GM03348 (cell line): ENCODE results near the gene LY86.
A peak's percentile ranks its signal among the peaks of the same experiment; 100 is the strongest.

Experiments used
- DNase-seq: peaks from one replicate; pipeline ENCODE4 v3.0.0; 2012; ENCODE audit warnings: low spot score

LY86 gene

DNA sequence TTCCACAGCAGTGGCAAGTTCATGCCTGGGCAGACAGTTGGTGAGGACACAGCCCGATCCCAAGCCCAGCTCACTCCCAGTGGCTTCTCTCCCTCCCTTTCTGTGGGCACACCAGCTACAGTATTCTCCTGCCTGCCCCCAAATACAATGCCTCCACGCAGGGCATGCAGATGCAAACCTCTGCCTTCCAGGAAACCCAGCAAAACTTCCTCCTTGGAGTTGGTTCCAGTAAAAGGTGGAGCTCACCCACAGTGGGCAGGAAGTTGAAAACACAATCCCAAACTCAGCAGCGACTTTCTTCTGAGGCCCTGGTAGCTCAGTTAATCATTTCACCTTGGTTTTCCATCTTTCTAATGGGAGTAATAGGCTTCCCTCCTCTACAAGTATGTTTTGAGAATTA is 93.7 kb downstream of the LY86 start:
- no peak for DNase-seq

DNA sequence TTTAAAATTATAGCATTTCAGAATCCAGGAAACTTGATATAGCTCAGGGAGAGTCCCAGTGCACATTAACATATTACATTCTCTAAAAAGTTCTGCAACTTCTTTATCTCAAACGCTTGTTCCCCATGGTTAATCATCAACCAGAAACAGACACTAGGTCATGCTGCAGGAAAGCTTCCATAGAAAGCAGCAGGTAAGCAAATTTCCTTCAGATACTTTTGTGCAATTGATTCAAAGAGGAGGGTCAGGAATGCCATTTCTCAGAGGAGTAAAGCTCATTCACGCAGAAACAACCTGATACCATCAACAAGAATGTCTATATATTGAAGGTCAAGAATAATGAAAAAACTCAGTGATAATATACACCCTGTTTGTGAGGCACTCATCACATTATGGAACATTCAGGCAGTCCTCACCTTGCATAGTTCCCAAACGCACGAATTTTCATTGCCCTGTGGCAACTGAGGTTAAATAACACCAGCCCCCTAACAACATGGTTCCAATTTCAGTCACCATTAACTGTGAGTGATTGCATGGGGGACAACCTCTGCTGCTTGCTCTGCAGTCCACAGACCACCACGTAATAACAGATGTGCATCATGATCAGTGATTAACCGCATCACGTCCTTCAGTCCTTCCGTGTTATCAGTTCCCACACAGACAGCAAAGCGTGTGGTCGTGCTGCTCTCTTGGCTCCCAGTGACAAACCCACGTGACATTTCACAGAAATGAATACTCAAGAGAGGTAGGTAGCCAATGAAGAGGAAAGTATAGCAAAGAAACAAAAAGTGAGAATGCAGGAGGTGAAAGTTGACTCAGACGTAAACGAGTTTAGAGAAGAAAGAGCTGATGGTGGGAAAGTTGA is 95.7 kb downstream of the LY86 start:
- no peak for DNase-seq

DNA sequence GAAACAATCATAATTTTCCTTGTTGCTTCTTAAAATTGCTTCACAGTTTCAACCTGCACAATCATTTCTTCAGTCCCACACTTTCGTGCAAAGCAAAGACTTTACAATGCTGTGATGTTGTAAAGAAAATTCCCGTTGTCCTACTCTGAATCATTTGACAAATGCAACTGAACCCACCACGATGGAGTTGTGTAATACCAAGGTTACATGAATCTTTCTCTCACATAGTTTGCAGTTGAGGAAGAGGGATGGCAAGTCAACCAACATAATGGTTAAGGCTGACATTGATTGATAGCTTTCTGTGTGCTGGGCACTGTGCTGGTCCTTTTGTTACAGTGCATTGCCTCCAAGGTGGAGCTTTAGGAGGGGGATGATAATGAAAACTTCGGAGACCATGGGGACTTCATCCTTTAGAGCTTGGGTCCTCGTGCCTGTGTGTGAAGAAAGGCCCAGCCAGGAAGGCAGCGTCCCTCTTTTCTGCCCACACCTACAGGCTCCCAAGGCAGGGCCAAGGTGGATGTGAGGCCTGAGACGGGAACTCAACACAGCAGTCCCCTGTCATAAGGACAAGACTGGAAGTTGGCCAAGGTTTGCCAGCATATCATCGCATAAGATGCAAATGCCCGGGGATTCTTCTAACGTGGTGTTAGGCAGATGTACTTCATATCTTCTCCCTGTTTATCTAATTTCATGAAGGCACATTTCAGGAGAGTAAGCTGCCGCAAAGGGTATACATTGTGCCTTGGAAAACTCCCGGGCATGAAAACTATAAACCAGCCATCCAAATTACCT is 96.9 kb downstream of the LY86 start:
- DNase-seq: no peak

DNA sequence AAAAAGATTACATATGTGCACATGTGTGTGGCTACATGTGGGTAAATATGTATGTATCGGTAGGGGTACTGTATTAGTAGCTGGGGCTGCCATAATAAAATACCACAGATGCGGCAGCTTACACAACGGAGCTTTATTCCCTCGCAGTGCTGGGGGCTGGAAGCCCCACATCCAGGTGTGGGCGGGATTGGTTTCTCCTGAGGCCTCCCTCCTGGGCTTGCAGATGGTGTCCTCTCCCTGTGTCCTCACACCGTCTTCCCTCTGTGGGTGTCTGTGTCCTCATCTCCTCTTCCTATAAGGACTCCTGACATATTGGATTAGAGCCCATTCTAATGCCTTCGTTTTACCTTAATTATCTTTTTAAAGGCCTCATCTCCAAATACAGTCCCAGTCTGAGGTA is 97.7 kb downstream of the LY86 start:
- no peak for DNase-seq

DNA sequence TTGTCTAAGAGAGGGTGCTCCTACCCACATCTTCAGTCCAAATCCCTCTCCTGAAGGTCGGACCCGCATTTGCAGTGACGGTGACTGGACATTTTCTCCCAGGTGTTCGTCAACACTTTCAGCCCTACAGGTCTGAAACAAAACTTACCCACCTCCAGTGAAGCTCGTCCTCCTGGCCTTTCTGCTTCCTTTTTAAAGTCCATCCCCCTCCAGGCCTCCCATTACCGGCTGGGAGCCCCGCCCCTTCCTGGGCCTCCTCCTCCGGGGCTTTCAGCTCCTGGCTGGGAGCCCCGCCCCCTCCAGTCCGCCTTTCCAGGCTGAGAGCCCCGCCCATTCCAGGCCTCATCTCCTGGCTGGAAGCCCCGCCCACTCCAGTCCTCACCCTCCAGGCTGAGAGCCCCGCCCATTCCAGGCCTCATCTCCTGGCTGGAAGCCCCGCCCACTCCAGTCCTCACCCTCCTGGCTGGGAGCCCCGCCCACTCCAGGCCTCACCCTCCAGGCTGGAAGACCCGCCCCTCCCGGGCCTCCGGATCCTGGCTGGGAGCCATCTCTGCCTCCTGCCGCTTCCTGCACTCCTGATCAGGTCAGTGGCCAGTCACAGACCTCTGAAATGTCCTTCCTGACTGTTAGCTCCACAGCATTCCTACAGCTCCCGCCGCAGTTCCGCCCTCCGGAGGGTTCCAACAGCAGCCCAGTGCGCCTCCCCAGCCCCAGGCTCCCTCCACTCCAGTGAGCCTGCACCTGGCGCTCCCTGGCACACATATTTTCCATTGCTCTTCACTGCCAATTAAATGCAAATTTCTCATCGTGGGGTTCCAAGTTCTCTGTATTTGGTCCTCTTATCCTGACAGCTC is 98.5 kb downstream of the LY86 start:
- DNase-seq: peak; percentile 41

DNA sequence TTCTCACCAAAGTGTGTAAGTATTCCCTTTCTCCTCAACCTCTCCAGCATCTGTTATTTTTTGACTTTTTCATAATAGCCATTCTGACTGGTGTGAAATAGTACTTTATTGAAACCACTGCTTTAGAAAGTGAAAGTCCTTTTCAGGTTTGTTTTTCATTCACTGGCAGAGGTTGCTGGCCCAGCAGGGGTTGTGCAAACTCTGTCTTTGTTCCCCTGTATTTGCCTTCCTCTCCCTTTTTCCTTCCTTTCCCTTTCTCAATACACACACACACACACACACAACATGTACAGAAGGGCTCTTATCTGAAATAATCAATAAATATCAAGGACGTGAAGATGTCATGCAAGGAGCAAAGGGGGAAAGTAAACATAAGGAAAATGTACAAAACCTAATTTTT is 99.8 kb downstream of the LY86 start:
- DNase-seq: no peak

DNA sequence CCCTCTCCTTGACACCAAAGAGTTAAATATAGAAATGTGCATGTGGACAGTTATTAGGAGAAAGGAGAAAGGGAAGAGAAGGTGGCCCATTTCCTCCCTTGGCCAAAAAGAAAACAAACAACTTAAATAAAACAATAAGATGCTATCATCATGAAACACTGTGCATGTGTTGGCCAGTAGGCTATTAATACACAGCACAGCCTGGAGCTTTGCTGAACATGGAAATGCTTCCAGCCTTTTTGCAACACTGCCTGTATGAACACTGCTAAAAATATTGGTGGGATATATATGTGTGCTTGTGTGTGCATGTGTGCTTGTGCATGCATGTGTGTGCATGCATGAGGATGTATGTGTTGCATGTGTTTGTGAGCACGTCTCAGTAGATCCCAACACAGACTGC is 100.4 kb downstream of the LY86 start:
- no peak for DNase-seq

DNA sequence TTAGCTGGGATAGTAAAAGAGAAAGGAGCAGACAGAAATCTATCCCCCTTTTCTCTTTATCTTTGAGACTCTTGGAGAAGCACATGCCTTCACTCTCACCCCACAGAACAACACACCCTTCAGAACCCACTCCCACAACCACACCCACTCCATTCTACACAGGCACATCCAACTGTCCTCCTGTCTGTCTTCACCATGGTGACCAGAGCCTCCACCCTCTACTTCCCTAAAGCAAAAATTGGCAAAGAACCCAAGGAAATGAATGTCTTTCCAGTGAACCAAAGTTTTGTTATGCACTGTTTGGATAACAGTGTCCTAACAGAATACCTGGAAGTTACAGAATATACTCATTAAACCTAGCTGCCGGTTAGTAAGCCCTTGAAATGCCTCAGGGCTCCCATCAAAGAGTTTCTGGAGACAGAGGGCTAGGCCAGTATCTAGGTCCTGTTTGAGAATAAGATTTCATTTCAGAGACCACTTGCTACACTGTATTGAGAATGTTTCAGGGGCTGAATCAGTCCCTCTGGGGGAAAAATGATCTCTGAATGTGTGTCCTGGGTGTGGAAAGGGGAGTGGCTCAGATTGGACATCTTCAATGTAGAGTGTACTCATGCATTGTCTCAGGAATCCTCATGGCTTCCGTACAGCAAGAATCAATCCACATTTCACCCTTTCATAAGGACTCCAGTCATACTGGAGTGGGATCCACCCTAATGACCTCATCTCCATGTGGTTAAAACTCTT is 101.1 kb downstream of the LY86 start:
- peak; percentile 47 for DNase-seq

DNA sequence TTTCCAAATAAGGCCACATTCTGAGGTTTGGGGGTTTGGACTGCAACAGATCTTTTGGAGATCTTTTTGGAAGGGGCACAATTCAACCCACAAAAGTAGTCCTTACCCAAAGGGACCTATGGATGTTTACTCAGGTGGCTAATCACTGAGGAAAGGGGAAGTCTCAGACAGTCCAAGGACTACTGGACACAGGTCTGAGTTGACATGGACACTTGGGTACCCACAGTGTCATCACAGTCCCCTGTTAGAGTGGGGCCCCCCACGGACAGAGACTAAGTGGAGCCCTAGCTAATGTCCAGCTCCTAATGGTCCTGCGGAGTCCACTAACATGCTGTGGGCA is 101.6 kb downstream of the LY86 start:
- DNase-seq: no peak

DNA sequence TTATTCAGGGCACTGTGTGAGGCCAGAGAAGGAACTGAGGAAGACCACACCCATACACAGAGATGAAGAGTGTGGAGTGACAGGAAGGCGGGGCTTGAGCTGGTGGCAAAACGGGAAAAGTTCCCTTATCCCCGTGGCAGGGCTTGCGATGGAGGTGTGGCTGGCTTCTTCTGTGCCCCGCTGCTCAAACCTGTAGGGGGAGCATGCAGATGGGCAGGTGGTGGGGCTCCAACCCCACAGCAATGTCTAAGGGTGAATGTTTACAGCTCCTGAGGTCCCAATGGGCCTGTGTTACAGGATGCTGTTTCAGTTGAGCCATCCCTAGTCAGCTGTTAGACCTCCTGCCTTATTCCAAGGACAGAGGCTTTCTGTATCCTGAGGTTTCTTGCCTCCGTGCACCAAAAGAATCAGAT is 105.9 kb downstream of the LY86 start:
- no peak for DNase-seq

DNA sequence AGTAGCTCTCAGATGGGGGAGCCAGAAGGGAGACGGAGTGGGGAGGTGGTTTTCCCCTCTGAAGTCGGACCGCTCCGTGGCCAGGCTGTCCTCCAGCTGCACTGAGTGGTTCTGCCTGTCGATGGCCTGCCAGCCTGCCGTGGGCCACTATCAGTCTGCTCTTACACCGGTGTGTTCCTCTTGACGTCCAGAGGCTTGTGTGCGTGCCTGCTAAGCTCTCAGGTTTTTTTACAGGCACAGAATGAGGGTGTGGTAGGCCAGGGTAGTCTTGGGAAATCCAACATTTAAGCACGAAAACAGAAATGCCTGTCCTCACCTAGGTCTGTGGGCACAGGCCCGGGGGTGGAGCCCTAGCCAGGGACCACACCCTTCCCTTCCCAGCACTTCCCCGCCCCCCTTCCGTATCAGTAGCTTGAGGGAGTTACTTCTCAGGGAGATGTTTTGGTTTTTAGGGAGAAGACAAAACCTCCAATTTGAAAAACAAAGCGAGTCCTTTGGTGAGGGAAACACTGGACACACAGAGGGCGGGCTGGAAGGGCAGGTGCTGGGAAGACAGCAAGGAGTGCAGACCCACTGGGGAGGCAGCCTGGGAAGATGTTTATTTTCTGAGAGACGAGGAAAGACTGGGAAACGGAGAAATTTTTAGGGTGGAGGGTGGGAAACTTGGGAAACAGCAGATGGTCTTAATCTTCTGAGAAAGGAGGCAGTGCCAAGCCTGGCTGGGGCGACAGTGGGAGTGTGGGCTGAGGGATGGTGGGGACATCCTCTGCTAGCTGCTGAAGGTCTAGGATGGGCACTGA is 106.5 kb downstream of the LY86 start:
- no peak for DNase-seq

DNA sequence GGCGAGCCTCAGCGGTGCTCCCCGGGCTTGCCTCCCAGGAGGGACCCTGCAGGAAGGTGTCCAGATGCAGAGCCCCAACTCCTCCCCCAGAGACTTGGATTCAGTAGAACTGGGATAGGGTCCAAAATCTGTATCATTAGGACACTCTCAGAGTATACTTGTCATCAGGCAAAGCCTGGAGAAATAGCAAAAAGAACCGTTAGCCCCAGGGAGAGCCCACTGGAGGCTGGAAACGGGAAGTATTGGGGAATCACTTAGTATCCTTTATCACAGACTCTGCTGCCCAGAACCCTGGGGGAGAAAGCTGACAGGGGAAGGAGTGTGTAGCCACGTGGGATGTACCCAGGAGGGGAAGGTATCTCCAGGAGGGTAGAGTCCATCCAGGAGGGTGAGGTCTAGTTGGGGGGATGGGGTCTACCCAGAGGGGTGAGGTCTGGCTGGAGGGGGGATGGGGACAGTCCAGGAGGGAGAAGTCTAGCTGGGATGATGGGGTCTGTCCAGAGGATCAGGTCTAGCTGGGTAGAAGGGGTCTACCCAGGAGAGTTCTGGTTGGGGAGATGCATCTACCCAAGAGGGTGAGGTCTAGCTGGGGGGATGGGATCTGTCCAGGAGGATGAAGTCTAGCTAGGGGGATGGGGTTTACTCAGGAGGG is 107.2 kb downstream of the LY86 start:
- peak; percentile 41 for DNase-seq

DNA sequence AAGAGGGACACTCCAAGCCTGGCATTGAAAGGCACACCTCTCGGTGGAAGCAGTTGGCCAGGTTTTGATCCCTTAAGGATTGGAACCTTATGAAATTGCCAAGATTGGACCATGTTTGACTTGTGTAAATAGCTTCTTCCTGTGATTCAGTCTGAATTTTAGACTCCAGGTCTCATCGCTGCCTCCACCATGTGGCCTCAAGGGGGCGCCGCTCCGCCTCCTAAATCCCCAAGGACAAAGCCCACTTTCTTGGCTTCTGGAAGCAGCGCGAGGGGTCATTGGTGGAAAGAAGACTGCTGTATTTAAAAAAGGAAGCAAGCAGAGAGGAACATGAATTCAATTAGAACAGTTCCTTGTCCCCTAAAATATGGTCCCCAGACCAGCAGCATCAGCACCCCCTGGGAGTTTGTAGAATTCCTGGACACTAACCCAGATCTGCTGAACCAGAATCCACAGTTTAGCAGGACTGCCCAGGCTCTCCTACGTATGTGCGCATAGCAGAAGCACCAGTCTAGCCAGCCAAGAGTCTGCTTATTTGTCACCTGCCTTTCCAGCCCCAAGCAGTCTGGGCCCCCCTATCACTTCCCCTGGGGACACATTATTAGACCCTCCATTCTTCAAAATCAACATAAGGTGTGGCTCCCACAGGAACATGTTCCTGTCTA is 108.5 kb downstream of the LY86 start:
- DNase-seq: peak; percentile 73

DNA sequence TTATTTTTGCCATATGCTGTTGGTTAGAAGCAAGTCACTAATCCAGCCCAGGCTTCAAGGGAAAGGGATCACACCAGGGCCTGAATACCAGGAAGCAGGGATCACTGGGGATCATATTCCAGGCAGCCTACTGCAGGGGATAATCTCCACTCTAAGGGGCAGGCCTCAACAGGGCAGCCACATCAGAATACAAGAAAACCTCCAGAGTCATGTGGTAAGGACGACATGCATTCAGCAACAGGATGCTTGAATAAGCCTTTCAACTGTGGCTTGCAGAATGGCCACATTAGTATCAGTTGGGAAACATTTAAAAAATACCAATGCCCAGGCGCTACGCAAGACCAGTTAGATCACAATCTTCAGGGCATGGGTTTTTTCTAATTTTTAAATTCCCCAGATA is 109.1 kb downstream of the LY86 start:
- no peak for DNase-seq

DNA sequence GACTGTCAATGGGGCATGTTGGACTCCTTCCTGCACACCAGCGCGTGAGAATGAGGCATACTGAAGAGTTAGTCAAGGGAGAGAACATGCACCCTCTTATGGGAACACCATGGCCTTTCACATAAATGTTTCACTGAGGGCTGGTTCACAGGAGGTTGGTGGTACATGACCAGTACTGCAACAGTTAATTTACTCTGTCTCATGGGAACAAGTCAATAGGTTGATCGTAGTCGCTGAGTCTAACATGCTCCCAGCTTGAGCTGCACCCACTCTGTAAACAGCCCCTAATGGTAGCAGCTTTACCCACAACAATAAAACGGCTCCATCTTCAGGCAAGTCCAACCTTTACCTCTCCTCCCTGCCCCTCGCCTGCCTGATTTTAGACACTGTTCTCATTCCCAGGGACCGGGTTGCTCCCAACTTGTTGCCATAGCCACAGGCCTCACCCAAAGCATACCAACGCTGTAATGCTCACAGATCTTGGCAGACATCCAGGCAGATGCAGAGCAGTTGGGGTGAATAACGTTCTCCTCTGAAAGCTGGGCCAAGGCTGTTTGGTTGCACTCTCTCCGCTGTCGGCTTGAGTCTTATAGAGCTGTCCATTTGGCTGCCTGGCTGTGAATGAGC is 111.3 kb downstream of the LY86 start:
- peak; percentile 92 for DNase-seq

DNA sequence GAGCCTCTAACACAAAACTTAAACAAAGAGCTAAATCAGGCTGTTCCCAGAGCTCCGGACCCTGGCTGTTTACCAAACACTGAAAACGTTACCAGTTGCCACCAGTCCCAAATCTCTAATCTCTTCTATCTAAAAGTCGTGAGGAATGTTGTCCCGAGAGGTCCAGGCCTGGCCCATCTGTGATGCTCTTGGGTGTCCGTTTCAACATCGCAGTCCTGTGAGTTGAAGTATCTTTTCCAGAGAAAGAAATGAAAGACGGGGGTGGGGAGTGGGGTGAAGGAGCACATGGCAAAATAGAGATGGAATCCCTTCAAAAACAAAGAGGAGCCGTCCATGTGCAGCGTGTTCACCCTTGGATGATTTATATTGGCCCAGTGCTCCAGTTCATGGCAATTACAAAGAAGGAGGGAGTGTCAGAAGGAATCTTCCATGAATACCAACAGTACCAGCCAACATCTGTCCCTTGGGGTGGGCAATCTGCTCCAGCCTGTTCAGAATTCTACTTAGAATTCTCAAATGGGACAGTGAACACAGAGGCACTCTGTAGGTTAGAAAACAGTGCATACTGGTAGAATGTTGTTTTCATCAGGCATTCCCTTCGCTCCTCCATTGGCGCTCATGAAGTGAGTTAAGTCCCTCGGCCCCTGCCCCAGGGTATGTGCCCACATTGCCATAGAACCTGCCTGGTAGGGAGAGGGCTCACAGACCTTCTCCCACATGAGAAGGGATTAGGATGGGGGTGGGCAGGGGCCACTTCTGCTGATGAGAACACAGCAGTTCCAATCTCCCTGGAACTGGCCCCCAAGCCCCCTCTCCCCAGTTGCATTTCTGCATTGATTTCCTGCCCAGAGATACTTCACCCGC is 112.1 kb downstream of the LY86 start:
- DNase-seq: peak; percentile 48

DNA sequence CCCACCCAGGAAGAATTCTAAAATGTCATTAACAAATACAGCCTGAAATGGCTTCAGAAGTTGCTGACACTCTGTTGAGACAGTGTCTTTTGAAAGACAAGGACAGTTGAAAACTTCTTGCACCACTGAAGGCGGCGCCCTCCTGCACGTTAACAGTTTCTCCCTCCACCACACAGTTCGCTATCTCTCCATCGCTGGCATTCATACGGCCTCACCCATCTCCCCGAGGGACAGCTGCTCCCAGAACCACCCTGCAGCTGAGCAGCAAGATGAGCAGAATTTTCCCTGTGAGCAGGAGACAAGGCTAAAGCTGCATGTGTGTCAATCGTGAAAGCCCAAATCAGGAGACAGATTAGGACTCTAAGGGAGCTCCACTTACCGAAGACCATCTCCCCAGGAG is 113.3 kb downstream of the LY86 start:
- DNase-seq: no peak

DNA sequence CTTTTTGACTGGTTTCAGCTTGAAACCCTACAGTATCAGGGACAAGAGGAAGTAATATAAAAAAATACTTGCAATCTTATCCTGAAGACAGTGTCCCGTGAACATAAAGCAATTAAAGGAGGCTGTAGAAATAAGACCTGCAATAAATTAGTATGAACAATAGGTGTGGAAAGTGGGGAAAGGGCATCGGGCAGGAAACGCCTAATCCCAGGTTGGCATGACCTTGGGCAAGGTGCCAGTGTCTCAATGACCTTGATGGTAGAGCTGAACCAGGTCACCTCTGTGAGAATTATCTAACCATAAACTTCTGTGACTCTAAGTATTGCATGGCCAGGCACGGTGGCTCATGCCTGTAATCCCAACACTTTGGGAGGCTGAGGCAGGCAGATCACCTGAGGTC is 115.2 kb downstream of the LY86 start:
- DNase-seq: no peak
